Neural progenitor cell (in vitro differentiated cells): ENCODE data around the gene SRL. TPM values are rescaled to one million over a fixed set of nuclear protein-coding genes. Genes with fewer than 3 reads are reported as not detected.

Experiments used
- DNase-seq: peaks from one replicate; pipeline ENCODE4 v3.0.0-alpha.2; 2016; ENCODE audit warnings: low spot score
- H2AFZ ChIP-seq: fragments of 200-600 bp; sonication (generic); replicated peaks from 2 replicates; pipeline ENCODE4 v1.6.1; 2016; ENCODE audit warnings: antibody characterized with exemption
- H3F3A ChIP-seq: fragments of 200-600 bp; sonication (generic); 2 replicates; pipeline ENCODE4 v1.6.1; 2016; ENCODE audit warnings: antibody characterized with exemption, low read depth
- H3K27ac ChIP-seq: fragments of 200-600 bp; sonication (generic); 2 replicates; pipeline ENCODE4 v1.5.1; 2016; ENCODE audit warnings: mild to moderate bottlenecking
- H3K27me3 ChIP-seq: fragments of 200-600 bp; sonication (generic); 2 replicates; pipeline ENCODE4 v1.6.1; 2016; ENCODE audit warnings: mild to moderate bottlenecking, moderate library complexity
- H3K36me3 ChIP-seq: fragments of 200-600 bp; sonication (generic); 2 replicates; pipeline ENCODE4 v1.5.1; 2016
- H3K4me1 ChIP-seq: fragments of 200-600 bp; sonication (generic); 2 replicates; pipeline ENCODE4 v1.6.1; 2016; ENCODE audit warnings: mixed run types
- H3K4me2 ChIP-seq: fragments of 200-600 bp; sonication (generic); 2 replicates; pipeline ENCODE4 v1.6.1; 2016
- H3K4me3 ChIP-seq: fragments of 200-600 bp; sonication (generic); 2 replicates; pipeline ENCODE4 v1.5.1; 2016
- H3K79me2 ChIP-seq: fragments of 200-600 bp; sonication (generic); 2 replicates; pipeline ENCODE4 v1.6.1; 2016; ENCODE audit warnings: low read depth
- H3K9ac ChIP-seq: fragments of 200-600 bp; sonication (generic); 2 replicates; pipeline ENCODE4 v1.6.1; 2016
- H3K9me3 ChIP-seq: fragments of 200-600 bp; sonication (generic); 2 replicates; pipeline ENCODE4 v1.5.1; 2016; ENCODE audit warnings: low read depth
- H4K20me1 ChIP-seq: fragments of 200-600 bp; sonication (generic); 2 replicates; pipeline ENCODE4 v1.6.1; 2016; ENCODE audit warnings: low read depth
- H3K27ac Mint-ChIP-seq: 3 replicates; pipeline ENCODE4 v1.8.0; 2021; ENCODE audit warnings: mixed read lengths
- H3K27me3 Mint-ChIP-seq: 2 replicates; pipeline ENCODE4 v1.8.0; 2022; ENCODE audit warnings: low read depth, mild to moderate bottlenecking, inconsistent platforms, moderate library complexity, mixed read lengths; ENCODE audit not compliant: insufficient read depth
- H3K36me3 Mint-ChIP-seq: 3 replicates; pipeline ENCODE4 v1.8.0; 2021; ENCODE audit warnings: mixed read lengths
- H3K4me1 Mint-ChIP-seq: 3 replicates; pipeline ENCODE4 v1.8.0; 2021; ENCODE audit warnings: mixed read lengths
- H3K4me3 Mint-ChIP-seq: 3 replicates; pipeline ENCODE4 v1.8.0; 2021; ENCODE audit warnings: mild to moderate bottlenecking, moderate library complexity, mixed read lengths
- H3K9me3 Mint-ChIP-seq: 3 replicates; pipeline ENCODE4 v1.8.0; 2020; ENCODE audit warnings: mixed read lengths
- CTCF ChIP-seq: fragments of 200-600 bp; sonication (generic); IDR thresholded peaks from 2 replicates; pipeline ENCODE4 v1.5.1; 2017; ENCODE audit warnings: antibody characterized with exemption, mild to moderate bottlenecking
- EZH2 ChIP-seq: fragments of 200-600 bp; sonication (generic); IDR thresholded peaks from 2 replicates; pipeline ENCODE4 v1.6.1; 2017; ENCODE audit warnings: antibody characterized with exemption, mild to moderate bottlenecking, moderate library complexity
- EZH2phosphoT487 ChIP-seq: fragments of 200-600 bp; sonication (generic); IDR thresholded peaks from 2 replicates; pipeline ENCODE4 v1.6.1; 2017; ENCODE audit warnings: antibody characterized with exemption
- total RNA-seq: library from RNA; depleted of rRNA; stranded (reverse); fragments of >200 nt; gene quantifications from 2 replicates; pipeline ENCODE4 v1.2.3, GENCODE V29; 2015; ENCODE audit warnings: low replicate concordance

SRL gene
- total RNA-seq, 1 donor from 2014 or later: 0.22 TPM

- H3K9ac ChIP-seq: no peak overlapping the region
- Mint-ChIP-seq H3K27ac (no peak overlapping the region), H3K27me3 (peaks cover 11% of the 10 kb centered on the region), H3K36me3 (no peaks in the 10 kb centered on the region), H3K4me3 (no peak overlapping the region), H3K4me1 (peaks cover 19% of the 10 kb centered on the region), H3K9me3 (no peaks in the 10 kb centered on the region)
- no peak overlapping the region for H3K27ac ChIP-seq
- no peaks in the 10 kb centered on the region for H3K27me3 ChIP-seq
- H3F3A ChIP-seq: peaks cover 3% of the 10 kb centered on the region
- no peak overlapping the region for H2AFZ ChIP-seq
- H3K4me1 ChIP-seq: no peaks in the 10 kb centered on the region
- H3K4me2 ChIP-seq: no peak overlapping the region
- H3K79me2 ChIP-seq: no peaks in the 10 kb centered on the region
- TF ChIP-seq EZH2phosphoT487 (no peak), EZH2 (no peak), CTCF (no peak)
- DNase-seq: no peak
- H4K20me1 ChIP-seq: no peaks in the 10 kb centered on the region
- H3K36me3 ChIP-seq: no peaks in the 10 kb centered on the region
- H3K9me3 ChIP-seq: no peaks in the 10 kb centered on the region
- no peak overlapping the region for H3K4me3 ChIP-seq
These were observed 43.3 kb upstream of the SRL start for GRCh38 chr16:4285167-4285566.

GRCh38 chr16:4283939-4284338 lies 42.1 kb upstream of the SRL start:
- H3K27me3 Mint-ChIP-seq: peaks cover 13% of the 10 kb centered on the region
- no peak for TF ChIP-seq EZH2
- Histone ChIP-seq H3F3A (peaks cover 3% of the 10 kb centered on the region), H3K27me3 (no peaks in the 10 kb centered on the region), H3K4me1 (no peaks in the 10 kb centered on the region), H3K27ac (no peak overlapping the region), H3K9ac (no peak overlapping the region), H3K79me2 (no peaks in the 10 kb centered on the region), H2AFZ (no peak overlapping the region), H3K36me3 (no peaks in the 10 kb centered on the region), H4K20me1 (no peaks in the 10 kb centered on the region), H3K4me2 (no peak overlapping the region), H3K9me3 (no peaks in the 10 kb centered on the region), H3K4me3 (no peak overlapping the region)
- no peak for DNase-seq
- H3K4me1 Mint-ChIP-seq: peaks cover 19% of the 10 kb centered on the region
- H3K27ac Mint-ChIP-seq: peak overlapping the region; percentile 43
- no peak overlapping the region for H3K4me3 Mint-ChIP-seq
- H3K36me3 Mint-ChIP-seq: no peaks in the 10 kb centered on the region
- no peaks in the 10 kb centered on the region for H3K9me3 Mint-ChIP-seq

- Histone ChIP-seq H3K27ac (no peak overlapping the region), H3K79me2 (no peaks in the 10 kb centered on the region), H3K27me3 (no peaks in the 10 kb centered on the region), H3K4me1 (no peaks in the 10 kb centered on the region), H3F3A (peaks cover 4% of the 10 kb centered on the region), H2AFZ (no peak overlapping the region), H3K4me2 (no peak overlapping the region), H3K9ac (no peak overlapping the region), H3K4me3 (no peak overlapping the region), H4K20me1 (no peaks in the 10 kb centered on the region), H3K36me3 (no peaks in the 10 kb centered on the region), H3K9me3 (no peaks in the 10 kb centered on the region)
- Mint-ChIP-seq H3K27ac (peak overlapping the region; percentile 43), H3K4me3 (peak overlapping the region; percentile 7), H3K9me3 (no peaks in the 10 kb centered on the region), H3K4me1 (peaks cover 16% of the 10 kb centered on the region), H3K36me3 (no peaks in the 10 kb centered on the region), H3K27me3 (peaks cover 11% of the 10 kb centered on the region)
- TF ChIP-seq CTCF (no peak), EZH2phosphoT487 (no peak), EZH2 (no peak)
- DNase-seq: no peak
These were observed 41.6 kb upstream of the SRL start for GRCh38 chr16:4283441-4283840.

GRCh38 chr16:4280625-4281024 lies 38.7 kb upstream of the SRL start:
- no peaks in the 10 kb centered on the region for H3K36me3 Mint-ChIP-seq
- no peak for TF ChIP-seq CTCF
- no peak for TF ChIP-seq EZH2phosphoT487
- TF ChIP-seq EZH2: no peak
- peaks cover 8% of the 10 kb centered on the region for H3K4me1 Mint-ChIP-seq
- H3K4me3 Mint-ChIP-seq: no peak overlapping the region
- Histone ChIP-seq H3K4me1 (no peaks in the 10 kb centered on the region), H3K79me2 (no peaks in the 10 kb centered on the region), H3K4me3 (no peak overlapping the region), H3F3A (peaks cover 7% of the 10 kb centered on the region), H4K20me1 (no peaks in the 10 kb centered on the region), H3K4me2 (no peak overlapping the region), H3K36me3 (no peaks in the 10 kb centered on the region), H3K9me3 (no peaks in the 10 kb centered on the region), H2AFZ (no peak overlapping the region), H3K9ac (no peak overlapping the region), H3K27ac (no peak overlapping the region), H3K27me3 (no peaks in the 10 kb centered on the region)
- H3K27ac Mint-ChIP-seq: no peak overlapping the region
- H3K27me3 Mint-ChIP-seq: peaks cover 7% of the 10 kb centered on the region
- no peaks in the 10 kb centered on the region for H3K9me3 Mint-ChIP-seq
- no peak for DNase-seq
